Measurements from ENCODE around the gene RAP2A. TPM values are rescaled to one million over a fixed set of nuclear protein-coding genes. Genes with fewer than 3 reads are reported as not detected.

The RAP2A gene
- total RNA-seq, 1 experiment from 2014 or later = 27.7 TPM

DNA sequence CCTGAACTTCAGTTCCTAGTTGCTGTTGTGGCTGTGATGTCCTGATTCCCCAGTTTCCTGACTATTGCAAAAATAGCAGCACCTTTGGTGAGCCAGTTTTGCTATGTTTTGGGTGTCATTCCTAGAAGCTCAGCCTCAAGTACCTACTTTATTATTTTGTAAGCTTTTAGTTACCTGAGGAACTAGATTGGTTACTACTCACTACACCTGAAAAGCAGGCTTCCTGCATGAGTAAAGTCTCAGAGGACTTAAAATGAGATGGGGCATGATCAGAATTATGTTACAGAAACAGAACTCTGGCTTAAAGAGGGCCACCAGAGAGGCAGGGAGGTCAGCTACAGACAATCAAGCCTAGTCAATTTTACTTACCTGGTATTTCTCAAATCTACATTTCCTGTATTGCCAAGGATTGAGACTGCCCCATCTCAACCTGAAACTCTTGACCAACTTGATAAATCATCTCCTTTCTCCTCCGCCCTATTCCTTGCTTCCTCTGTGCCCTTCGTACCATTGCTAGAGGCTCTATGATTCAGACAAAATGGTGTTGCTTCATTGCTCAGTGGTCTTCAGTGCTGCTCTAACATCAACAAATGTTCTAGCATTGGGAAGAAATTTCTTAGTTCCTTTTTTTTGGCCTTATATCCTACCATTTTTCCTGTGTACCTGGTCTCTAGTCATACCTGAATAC is 58.9 kb downstream of the RAP2A start:
- DNase-seq (ENCODE audit: low read depth) = no peak

DNA sequence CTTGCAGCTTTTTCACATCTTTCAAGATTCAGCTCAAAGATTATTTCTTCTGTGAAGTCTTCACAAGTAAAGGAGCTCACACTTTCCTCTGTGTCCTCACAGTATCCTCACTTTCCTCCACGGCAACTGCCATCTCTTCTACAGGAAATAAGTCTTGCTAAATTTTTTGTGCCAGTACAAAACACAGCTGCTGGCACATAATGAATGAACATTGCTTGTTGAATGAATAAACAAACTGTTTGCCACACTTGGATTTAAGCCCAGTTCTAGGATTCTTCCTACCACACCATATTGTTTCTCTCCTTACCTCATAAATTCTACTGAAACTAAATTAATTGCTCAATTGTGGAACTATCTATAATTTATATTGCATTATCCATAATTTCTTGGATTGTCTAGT is 59.5 kb downstream of the RAP2A start:
- no peak for DNase-seq (ENCODE audit: low read depth)

DNA sequence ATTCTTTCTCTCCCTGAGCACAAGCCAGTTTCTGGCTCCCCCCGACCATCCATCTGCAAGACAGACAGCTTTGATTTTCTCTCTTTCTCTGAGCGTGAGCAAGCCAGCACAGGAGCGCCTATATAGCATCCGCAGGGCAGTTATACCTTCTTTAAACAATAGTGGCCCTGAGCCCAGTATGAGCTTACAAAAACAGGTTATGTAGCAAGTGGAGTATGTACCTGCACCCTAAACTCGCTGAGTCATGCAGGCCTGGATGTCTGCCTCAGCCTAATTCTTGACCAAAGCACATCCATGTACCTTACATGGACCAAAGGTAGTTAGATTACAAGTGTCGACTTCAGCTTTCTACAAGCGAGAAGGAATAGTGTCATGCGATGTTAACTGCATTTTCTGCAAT is 61.7 kb downstream of the RAP2A start:
- no peak for DNase-seq (ENCODE audit: low read depth)

DNA sequence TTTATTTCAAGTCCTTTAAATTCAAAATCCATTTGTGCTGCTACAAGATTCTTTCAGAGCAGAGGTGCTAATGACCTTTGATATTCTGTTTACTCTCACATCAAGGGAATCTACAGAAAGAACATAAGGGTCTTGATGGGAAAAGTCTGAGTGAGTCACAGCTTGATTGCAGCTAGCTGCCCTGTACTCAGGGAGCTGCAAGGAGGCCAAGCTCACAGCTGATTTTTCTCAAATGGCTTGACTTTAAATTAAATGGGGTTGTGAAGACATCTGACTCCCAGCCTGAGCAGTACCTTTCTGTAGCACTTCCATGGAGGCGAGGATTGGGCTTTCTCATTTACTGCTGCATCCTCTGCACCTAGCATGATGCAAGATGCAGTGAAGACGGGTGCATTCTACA is 62.5 kb downstream of the RAP2A start:
- no peak for DNase-seq (ENCODE audit: low read depth)

DNA sequence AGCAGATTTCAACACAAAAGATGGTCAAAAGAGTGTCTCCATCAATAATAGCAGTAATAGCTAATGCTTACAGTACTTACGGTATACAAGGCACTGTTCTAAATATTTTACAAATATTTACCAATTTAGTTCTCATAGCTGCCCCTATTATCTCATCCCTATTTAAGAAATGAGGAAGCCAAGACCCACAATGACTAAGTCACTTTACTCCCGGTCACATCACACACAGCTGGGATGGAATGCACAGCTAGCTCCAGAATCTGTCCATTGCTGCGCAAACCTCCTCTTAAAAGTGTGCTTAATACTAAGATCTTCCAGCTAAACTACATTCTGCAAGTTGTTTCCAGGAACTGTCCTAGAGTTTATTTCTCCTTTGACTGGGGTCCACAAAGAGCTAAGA is 63.4 kb downstream of the RAP2A start:
- DNase-seq (ENCODE audit: low read depth) = no peak

DNA sequence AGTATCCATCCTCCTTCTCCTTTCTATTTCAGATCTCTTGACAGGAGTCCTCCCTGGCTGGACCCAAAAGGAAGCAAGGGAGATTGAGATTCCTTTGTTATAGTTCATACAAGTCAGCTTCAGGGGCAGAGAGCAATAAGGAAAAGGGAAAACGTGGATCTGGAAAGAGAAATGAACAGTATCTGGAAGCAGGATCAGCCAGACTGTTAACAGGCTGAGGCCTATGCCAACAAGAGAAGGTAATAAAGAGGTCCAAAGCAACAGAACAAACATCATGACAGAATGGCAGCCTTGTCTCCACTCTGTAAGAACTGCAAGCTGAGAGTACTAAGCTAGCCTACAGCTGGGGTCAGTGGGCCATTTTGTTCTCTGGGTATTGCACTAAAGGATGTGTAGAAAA is 64.5 kb downstream of the RAP2A start:
- no peak for DNase-seq (ENCODE audit: low read depth)

DNA sequence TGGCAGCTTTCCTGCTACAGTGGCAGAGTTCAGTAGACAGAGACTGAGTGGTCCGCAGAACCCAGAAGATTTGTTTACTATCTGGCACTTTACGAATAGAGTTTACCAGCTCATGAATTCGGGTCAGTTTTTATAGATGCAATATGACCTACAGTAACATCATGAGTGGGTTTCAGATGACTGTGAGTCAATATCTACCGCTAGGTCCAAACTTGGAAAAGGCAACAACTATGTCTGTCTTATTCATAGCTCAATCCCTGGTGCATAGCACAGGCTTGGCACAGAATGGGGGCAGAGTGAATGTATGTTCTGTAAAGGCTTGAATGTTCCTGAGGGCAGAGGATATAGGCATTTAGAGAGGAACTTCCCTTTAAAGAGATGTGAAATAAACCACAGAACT is 65.2 kb downstream of the RAP2A start:
- DNase-seq (ENCODE audit: low read depth) = no peak

DNA sequence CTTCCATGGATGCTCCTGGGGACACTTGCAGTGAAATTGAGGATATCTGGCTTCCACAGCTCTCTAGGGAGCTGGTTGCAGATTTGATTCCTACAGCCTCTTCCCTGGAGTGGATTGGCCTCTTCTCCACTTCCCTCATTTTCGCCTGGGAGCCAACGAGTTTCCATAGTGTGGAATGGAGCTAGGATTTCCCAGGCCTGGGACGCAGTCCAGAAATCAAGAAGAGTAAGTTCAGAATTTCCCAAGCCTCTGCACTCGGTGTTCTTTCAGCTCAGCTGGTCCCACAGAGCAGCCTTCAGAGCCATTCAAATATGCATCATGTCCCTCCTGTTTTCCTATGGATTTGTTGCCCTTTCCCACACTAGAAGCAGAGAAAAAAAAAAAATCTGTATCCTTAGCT is 68.2 kb downstream of the RAP2A start:
- DNase-seq (ENCODE audit: low read depth) = no peak

DNA sequence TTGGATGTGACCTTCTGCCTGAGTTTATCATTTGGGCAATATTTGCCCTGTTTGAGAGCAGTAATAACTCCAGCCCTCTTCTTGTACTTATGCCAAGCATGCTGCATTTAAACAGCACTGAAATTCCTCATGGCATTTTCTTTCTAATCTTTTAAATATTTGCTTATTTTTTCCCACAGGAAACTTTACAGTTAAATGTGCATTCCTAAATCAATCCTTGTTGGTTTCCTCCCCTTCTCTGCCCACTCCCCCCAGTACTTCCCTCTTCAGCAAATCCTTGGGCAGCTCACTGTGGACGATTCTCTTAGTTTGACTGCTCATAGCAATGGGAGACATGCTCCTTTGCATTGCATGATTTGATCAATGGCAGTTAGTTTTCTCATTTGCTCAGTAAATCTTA is 68.7 kb downstream of the RAP2A start:
- no peak for DNase-seq (ENCODE audit: low read depth)

DNA sequence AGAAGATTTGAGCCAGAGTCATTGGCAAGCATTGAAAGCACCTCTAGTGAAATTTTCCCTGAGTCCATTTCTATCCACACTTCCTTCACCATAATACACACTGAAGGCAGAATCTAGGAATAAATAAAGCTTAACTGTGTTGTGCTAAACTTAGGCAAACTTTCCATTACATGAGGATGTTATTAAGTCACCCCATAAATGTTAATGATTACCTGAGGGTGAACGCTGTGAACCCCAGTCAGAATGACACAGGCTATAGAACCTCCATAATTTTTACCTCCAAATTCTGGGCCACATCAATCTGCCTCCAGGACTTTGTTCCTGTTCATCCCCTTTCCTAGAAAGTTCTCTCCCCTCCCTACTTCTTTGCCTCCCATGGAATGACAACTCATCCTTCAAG is 71.0 kb downstream of the RAP2A start:
- DNase-seq (ENCODE audit: low read depth) = no peak

DNA sequence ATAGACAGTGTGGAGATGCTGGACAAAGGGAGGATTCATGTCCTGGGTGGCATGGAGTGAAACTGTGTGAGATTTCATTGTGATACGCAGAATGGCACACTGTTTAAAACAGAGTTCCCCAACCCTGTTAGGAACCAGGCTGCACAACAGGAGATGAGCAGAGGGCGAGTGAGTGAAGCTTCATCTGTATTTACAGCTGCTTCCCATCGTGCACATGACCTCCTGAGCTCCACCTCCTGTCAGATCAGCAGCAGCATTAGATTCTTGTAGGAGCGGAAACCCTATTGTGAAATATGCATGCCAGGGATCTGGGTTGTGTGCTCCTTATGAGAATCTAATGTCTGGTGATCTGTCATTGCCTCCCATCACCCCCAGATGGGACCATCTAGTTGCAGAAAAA is 72.5 kb downstream of the RAP2A start:
- peak; percentile 67 for DNase-seq (ENCODE audit: low read depth)

DNA sequence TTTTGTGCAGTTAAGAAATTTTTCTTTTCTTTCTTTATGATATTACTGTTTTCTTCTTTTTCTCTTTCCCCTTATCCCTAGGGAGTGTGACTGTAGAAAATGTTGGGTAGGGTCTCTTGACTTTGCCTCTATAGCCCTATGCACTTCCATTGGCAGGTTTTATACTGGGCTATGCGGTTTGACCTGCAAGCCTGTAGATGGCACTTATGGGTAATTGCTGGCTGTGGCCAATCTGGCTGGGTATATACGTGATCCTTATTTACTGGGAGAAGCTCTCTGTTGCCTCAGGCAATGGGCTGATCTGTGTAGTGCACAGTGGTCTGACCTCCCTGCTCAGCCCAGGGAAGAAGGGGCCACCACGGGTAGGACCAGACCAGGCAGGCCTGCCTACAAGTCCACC is 78.8 kb downstream of the RAP2A start:
- no peak for DNase-seq (ENCODE audit: low read depth)

DNA sequence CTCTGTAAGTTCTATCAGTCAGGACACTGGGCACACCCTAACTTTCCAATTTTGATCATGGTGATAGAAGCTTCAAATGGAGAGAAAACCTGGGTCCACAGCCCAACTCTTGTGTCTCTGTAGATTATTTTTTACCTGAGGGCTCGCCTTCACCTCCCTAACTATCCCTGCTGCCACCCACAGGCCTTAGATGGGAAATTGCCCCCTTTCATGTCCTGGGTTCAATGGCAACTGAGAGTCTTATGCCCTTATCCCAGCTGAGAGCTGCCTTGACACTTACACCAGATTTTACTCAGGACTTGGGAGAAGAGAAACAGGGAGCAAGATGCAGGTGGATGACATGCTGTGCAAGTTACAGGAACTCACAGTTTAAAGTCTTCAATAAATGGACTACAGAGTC is 81.7 kb downstream of the RAP2A start:
- DNase-seq (ENCODE audit: low read depth) = no peak

DNA sequence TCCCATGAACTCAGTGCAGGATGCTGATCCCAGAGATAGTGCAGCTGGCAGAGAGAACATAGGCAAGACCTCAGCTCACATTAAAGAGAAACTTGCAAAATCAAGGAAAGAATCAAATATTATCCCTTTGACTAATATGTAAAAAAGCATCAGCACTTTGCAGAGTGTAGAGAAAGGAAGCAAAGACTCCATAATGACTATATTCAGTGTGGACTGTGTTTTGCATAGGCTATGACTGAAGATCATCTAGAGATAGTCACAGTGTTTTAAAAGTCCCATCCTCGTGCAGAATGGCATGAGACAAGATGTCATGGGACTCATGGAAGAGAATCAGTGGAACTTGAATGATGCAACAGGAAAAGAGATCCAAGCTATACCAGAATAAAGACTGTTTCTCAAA is 84.0 kb downstream of the RAP2A start:
- no peak for DNase-seq (ENCODE audit: low read depth)

Other genes starting within 250 kb of the RAP2A start
- 17.7 and 24.4 TPM in 2 replicates for gene MBNL2, start 211.8 kb upstream of the RAP2A start, total RNA-seq (2014; rRNA removed)

All from LHCN-M2 (cell line).